NCI-H146 (cell line): ENCODE data around the gene AUTS2.

Experiments used
- DNase-seq: peaks from one replicate; lab custom pipeline; 2025; lab: John Stamatoyannopoulos, UW

The AUTS2 gene

GRCh38 chr7:69687739-69688433 is 89.6 kb downstream of the AUTS2 start:
- peak; percentile 64 for DNase-seq

- no peak for DNase-seq
These were observed 92.1 kb downstream of the AUTS2 start for GRCh38 chr7:69690329-69690728.

DNA sequence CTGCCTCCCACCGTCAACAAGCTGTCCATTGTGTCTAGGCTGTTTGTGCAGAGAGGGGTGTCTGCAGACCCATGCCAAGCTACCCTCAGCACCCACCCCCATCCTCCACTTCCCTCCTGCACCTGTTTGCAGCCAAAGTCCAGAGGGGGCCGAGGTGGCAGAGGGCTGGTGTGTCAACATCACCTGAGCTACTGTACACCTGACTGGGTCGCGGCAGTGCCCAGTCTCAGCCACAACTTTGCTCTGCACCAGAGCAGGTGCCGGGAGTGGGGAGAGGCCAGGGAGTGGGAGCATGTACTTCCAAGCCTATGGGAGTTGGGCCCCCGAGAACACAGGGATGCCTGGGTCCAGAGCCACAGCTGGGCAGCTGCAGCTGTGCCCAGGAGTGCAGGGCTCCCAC is 93.1 kb downstream of the AUTS2 start:
- no peak for DNase-seq

DNA sequence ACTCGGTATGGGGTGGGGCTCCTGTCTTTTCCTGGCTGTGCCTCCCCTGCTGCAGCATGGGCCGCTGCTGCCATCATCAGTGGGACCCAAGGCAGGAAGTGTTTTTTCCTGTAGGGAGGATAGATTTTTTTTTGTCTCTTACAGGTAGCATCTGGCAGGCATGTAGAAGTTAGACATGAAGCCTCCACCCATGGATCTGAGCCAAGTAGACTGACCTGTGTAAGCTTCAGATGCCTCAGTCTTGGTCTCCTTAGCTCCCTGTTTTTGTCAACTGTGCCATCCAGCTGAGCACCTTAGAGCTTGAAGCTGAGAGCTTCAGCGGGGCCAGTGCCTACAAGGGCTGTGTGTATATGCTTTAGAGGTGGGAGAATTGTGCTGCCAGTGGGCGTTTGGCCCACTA is 93.5 kb downstream of the AUTS2 start:
- DNase-seq = no peak

- no peak for DNase-seq
These were observed 94.3 kb downstream of the AUTS2 start for GRCh38 chr7:69692611-69693010.

DNA sequence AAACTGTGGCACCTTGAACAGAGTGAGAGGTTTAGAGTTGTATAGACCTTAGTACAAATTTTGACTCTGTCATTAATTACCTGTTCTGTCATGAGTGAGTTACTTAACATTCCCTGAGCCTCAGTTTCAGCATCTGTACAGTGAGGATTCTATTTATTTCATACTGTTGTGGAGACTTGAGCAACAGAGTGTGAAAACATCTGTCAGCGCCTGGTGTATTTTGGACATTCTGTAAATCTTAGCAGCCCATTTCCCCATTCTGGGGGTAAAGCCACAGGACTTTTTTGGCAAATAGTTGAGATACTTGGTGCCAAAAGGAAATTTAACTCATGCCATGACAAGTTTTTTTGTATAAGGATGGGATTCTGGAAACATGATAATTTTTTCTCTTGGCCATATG is 94.8 kb downstream of the AUTS2 start:
- DNase-seq = no peak

DNA sequence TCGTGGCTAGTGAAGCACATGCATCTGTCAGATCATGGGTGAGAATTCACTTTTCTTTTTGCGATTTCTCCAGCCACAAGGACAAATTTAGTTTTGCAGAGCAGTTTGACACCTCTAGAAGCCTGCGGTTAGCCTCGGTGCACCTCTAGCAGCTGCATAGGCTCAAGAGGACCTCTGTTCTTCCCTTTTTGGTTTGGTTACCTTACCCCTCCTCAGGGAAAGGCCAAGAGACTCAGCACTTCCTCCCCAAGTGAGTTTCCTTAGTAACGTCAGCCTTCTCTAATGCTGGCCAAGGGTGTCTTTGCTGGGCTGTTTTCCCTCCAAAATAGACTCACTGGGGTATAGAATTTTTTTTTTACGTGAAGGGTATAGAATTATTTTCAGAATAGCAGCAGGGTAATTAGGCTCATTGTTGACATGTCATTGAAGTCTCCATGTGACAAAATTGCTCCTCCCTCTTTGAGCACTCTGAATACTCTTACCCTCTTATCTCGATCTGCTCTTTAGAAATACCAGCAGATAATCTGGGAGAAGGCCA is 97.8 kb downstream of the AUTS2 start:
- DNase-seq = peak; percentile 36

DNA sequence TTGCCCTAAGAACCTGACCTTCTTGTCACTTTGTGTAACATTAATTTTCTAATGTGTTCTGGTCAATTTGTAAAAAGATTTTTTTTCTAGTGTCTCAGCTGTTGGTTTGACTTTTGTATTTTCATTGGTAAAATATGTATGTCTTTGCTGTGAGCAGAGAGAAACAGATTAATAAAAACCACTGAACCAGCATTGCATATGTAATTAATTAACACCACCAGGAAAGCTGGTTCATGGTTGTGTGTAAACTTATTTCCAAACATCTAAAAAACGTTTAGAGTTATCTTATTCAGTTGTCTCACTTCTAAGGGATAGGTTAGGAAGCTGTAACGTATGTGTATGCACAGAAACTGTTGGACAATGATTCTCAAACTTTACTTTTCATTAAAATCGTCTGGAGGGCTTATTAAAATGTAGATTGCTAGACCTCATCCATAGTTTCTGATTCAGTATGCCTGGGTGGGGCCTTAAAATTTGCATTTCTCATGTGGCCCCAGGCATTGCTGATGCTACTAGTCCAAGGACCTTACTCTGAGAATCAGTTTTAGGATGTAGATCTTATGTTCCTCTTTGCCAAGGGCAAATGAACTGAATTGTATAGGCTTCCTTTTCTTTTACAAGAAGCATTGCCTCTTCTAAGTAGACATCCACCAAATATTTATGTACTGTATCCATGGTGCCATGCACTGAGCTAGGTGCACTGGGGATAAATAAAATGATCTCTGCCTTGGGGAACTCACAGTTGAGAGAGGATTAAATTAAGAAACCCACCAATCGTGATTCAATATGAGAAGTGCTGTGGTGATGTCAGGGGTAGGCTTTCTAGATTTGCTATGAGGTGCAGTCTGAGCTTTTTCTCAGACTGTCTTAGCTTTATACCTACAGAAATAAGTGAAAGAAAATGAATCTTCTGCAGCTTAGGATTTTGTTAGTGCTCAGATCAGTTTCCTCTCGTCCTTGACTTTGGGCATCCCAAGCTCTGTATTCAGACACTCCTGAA is 98.7 kb downstream of the AUTS2 start:
- DNase-seq = no peak

DNA sequence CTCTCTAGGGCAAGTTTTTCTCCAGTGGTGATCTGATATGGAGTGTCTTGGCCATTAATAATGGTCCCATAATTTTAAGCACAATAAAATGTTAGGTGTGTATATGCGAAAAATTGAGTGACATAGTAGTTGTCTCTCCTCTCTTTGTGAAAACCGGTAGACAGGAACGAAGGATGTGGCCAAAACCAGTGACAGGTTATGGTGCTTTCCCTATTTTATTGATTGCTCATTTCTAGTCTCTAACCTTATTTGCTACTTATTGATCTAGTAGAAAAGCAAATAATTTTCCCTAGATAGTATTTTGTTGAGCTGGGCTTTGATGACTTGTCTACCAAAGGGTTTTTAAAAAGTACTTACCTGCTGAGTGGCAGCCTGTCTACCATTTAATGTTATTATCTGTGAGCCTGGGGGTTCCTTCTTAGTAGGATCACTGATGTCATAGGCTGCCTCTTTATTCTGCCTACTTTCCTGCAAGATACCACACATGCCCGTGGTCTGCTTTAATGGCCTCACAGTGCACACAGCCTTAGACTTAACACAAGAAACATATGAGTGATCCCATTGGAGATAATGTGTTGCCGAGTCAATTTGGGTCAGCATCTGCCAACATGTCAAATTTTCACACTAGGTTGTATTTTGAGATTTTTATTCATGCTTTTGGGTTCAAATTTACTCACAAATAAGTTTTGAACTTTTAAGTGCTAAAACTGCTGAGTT is 100.0 kb downstream of the AUTS2 start:
- DNase-seq = peak; percentile 23

- no peak for DNase-seq
These were observed 101.7 kb downstream of the AUTS2 start for GRCh38 chr7:69699931-69700330.

DNA sequence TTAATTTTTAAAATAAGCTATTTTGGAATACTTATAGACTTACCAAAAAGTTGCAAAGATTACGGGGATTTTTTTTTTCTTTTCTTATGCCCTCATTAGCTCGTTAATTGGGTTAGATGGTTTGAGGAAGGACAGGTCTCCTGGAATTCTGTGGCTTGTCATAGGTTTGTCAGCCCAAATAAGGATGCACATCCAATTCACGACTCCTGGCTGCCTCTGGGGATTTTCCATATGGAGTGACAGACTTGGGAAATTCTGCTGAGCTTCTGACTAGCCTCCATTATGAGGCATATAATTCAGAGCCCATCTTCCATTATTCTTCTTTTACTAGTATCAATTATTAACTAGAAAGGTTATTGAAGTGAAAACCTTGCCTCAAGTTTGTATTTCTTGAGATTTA is 102.1 kb downstream of the AUTS2 start:
- no peak for DNase-seq

- DNase-seq = no peak
These were observed 103.0 kb downstream of the AUTS2 start for GRCh38 chr7:69701288-69701687.

- DNase-seq = no peak
These were observed 104.1 kb downstream of the AUTS2 start for GRCh38 chr7:69702357-69702756.

- no peak for DNase-seq
These were observed 104.8 kb downstream of the AUTS2 start for GRCh38 chr7:69703099-69703498.

GRCh38 chr7:69706070-69706469 is 107.8 kb downstream of the AUTS2 start:
- DNase-seq = no peak

DNA sequence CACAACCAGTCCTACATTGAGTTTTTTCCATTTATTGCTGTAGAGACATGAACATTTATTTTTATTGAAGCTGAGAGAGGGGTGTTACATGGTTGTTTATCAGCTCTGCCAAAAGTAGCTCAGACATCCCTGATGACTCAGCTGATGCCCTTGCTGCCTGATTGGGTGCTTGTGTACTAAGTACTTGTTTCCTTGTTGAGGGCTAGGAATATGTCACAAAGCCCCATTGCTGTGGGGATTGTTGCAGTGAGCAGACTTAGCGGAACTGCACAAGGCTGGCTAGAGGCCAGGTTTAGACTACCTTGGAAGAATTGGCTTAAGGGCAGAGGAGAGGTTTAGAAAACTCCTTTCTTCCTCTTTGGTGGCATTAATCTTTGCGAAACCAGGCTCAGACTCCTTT is 110.6 kb downstream of the AUTS2 start:
- no peak for DNase-seq

GRCh38 chr7:69710768-69711438 is 112.6 kb downstream of the AUTS2 start:
- DNase-seq = no peak

- no peak for DNase-seq
These were observed 116.8 kb downstream of the AUTS2 start for GRCh38 chr7:69714886-69715576.

DNA sequence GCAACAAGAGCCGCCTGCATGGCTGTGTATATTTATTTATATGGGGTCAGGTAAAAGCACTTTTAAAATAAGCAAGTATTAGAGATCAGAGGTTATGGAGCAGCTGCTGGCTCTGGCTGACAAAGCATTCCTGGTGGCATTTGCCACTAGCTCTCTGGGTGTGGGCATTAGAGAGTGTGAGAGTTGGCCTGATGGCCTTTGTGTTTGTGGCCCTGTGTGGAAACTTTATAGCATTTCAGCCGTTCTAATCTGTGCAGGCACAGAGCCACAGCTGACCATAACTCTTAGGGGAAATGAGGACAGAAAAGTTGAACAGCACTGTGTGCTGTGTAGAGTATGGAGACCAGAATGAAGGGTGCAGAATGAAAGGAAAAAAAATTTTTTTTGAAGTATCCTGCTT is 118.9 kb downstream of the AUTS2 start:
- no peak for DNase-seq

DNA sequence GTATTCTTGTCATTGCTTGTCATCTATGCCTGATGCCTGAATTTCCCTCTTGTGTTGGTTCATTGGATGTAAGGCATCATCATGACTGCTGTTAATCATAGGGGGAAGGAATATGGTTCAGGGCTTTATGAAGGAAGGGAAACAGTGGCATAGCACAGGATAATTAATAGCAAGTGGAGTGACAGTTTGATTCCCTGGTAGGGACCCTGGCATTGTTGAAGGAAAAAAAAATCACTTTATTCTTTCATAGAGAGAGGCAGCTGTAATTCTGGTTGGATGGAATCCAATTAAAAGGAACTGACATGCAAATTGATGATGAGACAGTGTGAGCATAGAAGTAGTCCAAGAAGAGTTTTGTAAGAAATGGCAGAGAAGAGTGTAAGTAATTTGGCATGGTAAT is 121.4 kb downstream of the AUTS2 start:
- DNase-seq = no peak

DNA sequence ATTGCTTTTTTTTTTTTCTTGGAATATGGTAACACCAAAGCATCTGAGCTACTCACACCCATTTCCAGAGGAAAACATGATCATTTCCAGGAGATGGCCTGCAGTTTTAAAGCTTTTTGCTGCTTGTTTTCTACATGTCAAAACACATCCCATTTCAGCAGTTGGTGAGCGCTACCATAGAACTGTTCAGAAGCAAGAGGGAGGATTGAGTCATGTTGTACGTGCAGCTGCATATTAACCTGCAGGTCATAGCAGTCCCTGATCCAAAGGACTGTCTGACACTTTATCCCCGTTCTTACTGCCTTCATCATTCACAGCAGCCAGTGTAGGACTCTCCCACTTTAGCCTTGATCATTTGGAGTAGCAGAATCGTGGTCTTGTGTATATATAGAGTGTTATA is 124.6 kb downstream of the AUTS2 start:
- DNase-seq = peak; percentile 14
